HG02840 (cell line): Measurements from ENCODE around the gene PEAK1.

Experiments
- ATAC-seq: cut with Tn5 transposase; IDR thresholded peaks from one replicate; pipeline ENCODE4 v1.9.1; 2021; ENCODE audit warnings: mild to moderate bottlenecking, moderate library complexity, moderate number of reproducible peaks; ENCODE audit not compliant: unreplicated experiment, low FRiP score

Gene PEAK1

DNA sequence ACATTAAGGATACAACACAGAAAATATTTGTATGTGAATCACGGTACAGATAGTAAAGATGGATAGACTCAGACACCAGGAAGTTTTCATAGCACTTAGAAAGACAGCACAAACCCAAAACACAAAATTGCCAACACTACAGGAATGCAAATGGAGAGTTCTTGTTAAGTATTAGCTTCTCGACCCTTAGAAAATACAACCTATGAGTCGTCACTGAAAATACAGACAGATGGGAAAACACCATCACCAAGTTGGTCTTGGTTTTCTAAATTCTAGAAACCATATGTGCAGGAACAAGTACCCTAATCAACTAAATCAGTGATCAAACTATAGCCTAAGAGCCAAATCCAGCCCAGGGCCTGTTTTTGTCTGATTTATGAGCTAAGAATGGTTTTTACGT, 50.7 kb downstream of the PEAK1 start:
- ATAC-seq: no peak

DNA sequence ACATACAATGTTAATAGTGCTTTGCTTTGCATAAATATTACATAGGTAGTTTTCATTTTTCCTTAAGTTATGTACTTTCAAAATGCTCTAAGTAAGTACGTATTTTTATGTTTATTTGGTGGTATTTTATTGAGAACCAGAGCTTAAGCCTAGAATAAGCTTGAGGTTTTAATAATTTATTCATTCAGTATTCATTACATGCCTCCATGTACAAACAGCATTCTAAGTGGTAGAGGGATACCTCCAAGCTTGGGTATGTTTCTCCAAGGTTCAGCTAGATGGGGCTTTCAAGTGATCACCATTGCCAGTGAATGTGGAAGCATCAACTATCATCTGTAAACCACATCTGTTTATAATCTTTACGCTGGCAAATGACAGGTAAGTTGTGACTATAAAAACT, 52.3 kb downstream of the PEAK1 start:
- no peak for ATAC-seq

DNA sequence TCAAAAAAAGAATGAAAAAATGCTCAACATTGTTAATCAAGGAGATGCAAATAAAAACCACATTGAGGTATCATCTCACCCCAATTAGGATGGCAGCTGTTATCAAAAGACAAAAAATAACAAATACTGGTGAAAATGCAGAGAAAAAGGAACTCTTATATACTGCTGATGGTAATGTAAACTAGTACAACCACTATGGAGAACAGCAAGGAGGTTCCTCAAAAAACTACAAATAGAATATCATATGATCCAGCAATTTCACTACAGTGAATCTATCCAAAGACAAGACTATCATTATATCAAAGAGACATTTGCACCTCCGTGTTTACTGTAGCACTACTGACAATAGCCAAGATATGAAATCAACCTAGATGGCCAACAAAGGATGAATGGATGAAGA, 58.4 kb downstream of the PEAK1 start:
- no peak for ATAC-seq

DNA sequence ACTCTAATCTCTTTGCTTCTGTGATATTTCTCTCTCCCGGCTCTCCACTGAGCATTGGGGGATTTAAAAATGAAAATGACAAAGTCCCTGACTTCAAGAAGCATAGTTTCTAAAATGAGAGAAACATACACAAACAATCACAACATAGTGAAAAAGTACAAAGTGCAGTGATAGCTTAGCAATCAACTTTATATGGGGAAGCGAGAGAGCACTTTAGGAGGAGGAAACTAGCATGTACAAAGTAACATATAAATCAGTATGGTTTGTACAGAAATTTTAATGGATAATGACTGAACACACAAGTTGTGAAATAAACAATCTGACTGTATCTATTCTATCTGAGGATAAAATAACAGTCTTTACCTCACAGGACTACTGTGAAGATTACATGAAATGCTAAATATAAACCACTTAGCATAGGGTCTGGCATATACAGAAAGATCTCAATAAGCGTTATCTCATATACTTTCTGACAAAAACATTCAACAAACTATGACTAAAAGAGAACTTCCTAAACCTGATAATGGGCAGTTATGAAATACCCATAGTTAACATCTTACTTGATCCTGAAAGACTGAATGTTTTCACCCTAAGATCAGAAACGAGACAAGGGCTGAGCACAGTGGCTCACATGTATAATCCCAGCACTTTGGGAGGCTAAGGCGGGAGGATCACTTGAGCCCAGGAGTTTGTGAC, 61.2 kb downstream of the PEAK1 start:
- ATAC-seq: no peak

DNA sequence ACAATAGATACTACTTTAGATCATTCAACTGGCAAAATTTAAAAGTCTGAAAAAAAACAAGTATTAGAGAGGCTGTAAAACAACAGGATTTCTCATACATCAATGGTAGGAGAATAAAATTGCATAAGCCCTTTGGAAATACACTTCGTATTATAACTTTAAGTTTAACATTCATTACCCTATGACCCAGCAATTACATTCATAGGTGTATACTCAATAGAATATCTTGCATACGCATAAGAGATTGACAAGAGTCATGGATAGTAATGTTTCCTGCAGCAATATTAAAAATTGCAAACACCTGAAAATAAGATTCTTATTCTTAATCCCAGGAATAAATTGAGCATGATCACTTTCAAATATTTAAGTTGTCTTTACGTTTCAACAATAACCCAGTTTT, 63.6 kb downstream of the PEAK1 start:
- ATAC-seq: no peak

DNA sequence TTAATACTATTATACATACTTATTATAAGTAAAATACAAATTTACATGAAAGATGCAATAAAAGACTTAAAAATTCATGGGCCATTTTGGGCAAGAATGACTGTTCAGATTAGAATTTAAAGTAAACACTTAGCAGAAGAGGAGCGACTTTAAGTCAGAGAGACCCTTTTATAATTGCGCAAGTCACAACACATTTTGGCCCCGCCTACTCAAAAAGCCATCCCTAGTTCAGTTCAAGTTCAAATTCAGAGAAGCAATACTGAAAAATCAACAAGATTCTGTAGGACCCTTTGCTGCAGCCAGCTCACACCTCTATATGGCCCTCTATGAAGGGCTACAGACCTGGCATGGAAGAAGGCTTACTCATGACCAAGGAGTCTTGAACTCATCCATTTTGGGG, 64.6 kb downstream of the PEAK1 start:
- ATAC-seq: no peak

DNA sequence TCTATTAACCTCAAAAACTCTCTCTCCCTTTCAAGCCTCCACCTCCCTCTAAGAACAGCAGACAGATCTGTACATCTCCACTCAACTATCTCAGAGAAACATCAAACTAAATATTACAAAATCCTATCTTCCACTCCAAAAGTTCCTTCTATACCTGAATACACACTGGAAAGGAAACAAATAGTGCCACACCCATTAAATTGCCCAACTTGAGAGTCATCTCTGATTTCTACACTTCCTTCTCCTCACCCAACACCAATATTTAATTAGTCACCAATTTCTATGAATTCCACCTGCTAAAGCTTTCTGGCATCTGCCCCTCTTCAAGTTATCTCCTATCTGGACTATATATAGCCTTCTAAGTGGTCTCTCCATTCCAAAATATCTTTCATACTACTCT, 65.8 kb downstream of the PEAK1 start:
- no peak for ATAC-seq

DNA sequence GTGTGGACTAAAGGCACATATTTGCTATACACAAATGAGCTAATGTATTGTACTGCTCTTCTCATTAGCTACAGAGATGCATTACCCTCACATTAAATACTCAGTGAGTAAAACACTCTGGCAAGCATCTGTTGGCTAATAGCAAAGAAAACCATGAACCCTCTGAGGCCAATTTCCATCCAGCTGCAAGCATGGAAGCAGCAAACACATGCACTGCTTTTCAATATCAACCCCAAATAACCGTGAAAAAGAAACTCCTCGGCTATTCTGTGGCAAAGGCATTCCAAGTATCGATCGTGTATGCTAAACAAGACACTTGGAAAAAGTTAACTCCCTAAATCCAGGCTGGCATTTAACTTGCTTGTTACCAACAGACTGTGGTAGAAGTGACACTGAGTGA, 67.0 kb downstream of the PEAK1 start:
- ATAC-seq: no peak

DNA sequence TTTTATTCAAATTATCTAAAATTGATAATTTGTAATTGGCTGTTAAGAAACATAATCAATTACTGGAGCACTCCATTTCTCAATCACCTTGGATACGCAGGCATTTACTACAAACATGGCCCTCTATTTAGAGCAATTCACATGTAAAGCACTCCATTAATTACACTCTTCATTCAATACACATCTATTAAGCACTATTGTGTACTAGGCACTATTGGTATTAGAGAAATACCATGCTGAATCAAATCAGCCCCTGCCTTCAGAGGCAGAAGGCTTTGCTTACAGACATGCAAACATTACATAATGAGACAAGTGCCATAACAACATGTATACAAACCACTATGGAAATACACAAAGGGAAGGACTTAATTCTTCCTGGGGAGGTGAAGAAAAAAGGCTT, 69.1 kb downstream of the PEAK1 start:
- ATAC-seq: no peak

DNA sequence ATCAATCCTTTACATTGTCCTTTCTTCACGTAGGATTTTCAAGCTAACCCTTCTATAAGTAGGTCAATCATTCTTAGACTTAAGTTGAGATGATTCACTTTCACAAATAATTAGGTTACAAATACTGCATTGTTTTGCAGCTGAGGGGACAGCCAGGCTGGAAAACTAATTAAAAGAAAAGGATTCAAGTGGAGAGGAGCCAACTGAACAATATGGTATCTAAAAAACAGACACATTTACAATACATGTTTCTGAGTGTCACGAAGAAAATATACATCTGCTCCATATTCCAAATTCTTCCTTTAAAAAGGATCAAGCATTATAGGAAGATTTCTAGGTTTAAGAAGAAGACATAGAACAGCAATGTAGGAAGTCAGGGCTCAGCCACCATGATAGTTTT, 70.2 kb downstream of the PEAK1 start:
- no peak for ATAC-seq

DNA sequence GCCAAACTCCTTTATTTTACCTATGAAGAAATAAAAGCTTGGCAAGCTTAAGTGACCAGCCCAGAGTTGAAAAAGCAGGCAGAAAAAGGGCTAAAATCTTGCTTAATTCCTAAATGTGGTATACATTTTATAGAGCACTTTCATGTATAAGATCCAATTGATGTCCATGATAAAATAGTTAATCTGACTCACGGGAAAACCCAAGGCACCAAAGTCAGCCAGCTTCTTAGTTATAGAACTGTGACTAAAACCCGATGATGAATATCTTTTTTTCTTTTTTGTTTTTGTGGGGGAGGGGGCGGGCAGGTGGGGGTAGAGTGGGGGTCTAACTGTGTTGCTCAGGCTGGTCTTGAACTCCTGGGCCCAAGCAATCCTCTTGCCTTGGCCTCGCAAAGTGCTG, 71.4 kb downstream of the PEAK1 start:
- no peak for ATAC-seq

DNA sequence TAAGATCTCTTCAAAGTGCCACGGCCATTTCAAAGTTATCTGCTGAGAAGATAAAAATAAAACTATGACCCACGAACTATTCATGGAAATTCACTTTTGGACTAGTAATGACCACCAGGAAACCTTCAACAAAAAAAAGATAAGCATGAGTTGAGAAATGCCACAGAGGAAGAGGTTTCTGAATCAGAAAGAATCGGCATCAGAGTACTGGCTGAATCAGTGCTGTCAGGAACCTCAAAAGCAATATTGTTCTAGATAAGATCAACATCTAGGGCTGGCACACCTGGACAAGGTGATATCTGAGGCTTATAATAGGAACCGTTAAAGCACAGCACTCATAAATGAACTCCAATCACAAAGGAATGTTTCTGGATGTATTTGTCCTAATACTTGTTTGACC, 72.7 kb downstream of the PEAK1 start:
- no peak for ATAC-seq

DNA sequence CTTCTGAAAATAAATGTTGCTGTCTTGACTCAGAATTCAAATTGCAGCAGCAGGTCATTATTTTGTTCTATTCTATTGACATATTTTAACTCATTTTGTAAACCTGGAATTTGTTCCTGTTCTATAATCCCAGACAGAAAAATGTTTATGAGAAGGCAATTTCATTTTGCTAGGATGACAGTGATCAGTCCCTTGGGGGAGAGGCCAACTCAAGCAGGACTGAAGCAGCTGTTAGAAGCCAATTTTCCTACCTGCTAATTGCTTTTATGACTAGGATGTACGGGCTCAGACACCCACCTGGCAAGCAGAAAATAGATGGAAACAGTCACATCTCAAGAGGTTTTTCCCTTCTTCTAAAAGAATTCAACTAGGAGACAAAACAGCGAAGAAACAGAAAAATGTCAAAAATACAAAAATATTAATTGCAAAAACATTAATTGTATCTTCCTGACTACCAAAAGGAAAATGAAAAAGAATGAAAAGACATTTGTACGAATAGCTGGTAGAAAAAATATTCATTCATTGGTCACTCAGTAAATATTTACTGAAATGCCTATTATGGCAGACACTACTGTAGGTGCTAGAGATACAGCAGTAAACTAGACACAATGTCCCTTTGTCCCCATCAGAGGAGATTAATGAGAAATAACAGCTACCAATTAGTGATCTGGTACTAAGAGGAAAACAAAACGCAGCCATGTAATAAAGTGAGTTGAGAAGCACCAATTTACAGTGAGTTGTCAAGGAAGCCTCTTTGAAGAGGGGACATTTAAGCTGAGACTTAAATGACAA, 73.5 kb downstream of the PEAK1 start:
- ATAC-seq: no peak

DNA sequence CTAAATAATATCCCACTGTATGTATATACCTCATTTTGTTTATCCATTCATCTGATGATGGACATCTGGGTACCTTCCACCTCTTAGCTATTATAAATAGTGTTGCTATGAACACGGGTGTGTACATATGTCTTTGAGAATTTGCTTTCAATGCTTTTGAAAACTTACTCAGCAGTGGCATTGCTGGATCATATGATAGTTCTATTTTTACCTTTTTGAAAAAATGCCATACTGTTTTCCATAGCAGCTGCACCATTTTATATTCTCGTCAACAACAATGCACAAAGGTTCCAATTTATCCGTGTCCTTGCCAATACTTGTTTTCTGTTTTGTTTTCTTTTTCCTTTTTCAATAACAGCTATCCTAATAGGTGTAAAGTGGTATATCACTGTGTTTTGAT, 77.1 kb downstream of the PEAK1 start:
- no peak for ATAC-seq

DNA sequence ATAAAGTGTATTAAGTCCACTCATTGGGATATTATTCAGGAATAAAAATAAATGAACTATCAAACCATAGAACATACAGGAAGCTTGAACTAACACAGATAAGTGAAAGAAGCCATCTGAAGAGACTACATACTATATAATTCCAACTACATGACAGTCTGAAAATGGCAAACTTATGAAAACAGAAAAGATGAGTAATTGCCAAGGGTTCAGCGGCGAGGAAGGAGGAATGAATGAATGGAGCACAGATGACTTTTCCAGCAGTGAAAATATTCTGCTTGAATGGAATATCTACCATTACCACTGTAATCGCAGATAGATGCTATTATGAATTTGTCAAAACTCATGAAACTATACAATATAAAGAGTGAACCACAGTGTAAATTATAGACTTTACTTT, 79.7 kb downstream of the PEAK1 start:
- ATAC-seq: no peak

DNA sequence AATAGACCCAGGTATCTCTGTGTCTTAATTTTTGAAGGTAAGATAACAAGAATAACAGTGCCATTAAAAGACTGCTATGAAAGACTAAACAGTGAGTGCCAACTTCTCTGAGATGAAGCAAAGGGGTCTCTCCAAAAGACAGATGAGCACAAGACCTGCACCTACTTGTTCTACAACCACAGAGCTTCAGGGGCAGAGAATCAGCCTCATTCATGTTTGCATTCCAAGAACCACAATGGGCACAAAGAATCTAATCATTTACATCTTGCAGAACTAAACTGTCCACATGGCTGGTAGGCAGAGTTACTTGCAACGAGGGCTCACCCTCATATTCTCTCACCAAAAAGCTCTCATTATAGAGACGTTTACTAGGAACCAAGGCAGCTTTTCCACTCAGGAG, 83.9 kb downstream of the PEAK1 start:
- ATAC-seq: no peak

DNA sequence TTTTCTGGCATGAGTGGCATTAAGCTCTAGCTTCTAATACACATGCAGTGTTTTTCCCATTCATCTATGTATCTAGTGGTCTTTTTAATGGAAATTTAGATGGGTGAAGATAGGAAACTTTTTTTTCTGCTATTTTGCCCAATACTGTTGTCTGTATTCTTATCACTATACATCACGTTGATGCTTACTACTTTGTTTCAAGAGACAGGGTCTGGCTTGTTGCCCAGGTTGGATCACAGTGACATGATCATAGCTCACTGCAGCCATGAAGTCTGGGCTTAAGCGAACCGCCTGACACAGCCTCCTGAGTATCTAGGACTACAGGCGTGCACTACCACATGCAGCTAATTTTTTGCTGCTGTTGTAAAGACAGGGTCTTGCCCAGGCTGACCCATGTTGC, 84.6 kb downstream of the PEAK1 start:
- no peak for ATAC-seq

DNA sequence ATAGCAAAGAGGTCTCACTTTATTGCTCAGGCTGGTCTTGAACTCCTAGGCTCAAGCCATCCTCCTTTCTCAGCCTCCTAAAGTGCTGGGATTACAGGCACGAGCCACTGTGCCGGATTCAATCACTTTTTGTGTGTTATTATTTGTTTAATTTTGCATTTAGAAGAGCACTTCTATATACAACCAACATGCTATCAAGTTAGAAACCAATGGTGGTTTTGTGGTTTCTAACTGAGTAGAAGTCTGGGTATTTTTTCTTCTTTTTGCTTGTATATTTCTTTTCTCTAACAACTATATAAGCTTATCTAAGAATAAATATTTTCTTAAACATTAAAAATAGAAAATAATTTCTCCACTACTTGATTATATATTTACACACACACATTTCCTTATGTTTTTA, 86.7 kb downstream of the PEAK1 start:
- ATAC-seq: no peak

DNA sequence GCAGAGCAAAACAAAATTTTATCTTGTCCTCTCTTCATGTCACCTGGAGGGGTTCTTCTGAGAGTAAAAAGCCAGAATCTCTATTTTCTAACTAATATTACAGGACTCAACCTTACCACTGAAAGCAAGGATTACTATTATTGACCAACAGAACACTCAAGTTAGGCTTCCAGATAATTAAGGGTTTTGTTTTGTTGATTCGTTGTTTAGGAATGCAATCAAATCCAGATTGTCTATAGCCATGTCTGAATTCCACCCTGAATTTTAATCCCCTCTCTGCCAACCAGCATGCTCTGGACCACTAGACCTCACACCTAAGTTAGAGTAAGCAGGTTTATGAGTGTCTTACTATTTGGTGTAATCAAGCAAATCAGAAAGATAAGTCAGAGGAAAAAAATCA, 90.7 kb downstream of the PEAK1 start:
- ATAC-seq: no peak

DNA sequence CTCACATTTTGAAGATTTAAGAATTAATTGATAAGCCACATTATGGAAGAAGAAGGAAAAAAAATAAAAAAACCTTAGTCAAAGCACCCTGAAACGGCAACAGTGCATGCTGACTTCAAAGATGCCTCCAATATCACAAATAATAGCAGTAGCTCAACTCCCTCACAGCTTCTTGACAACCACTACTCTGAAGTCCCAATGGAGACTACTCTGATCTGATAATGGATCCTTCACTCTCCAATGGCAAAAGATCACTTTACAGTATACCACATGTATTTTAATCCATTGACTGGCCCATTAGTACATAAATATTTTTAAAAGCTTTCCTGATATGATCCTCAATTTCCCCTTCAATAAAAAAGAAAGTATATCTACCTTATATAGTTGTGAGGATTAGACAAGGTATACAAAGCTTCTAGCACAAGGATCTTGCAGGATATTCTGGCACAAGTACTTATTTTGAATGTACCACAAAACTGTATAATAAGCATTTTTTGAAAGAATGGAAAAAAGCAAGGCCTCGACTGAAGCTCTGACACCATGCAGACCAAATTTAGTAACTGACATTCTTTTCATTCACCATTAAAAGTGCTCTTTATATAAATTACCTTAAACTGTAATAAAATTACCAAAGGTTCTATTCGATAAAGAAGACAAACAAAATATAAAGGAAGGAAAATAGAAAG, 91.9 kb downstream of the PEAK1 start:
- ATAC-seq: no peak

DNA sequence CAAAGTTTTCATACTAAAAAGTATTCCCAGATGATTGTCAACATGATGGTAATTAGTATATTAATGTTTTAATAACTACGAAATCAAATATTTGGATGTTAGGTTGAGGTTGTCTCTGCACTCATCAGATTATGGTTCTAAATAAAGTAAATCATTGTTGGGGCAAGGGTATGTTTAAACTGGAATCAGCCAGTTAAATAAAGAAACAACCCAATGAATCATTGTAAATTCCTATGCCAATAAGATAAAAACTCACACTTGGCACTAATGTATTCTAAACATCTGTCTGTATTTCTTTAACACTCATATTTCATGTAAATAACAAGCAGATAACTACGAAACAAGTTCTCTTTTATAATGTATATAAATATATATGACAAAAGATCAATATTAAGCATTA, 92.7 kb downstream of the PEAK1 start:
- no peak for ATAC-seq

DNA sequence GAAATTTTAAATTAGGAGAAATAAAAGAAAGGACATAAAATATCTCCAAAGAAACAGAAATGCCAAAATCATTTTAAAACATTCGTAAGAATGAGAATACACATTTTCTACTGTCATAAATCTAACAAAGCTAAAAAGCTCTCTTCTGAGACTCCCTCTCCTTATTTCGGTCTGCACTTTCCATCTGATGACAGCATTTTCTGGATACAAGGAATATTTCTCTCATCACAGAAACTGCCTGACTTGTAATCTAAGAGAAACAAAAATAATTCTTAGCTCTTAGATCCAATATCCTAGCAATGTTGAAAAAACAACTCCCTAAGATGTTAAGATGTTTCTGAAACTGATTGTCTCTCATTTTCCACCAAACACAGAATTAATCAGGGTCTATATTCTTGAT, 93.5 kb downstream of the PEAK1 start:
- no peak for ATAC-seq
